GM18511 (cell line): ENCODE measurements around the gene ECD.

Experiments
- ATAC-seq: cut with Tn5 transposase; IDR thresholded peaks from one replicate; pipeline ENCODE4 v1.9.1; 2021; ENCODE audit warnings: mild to moderate bottlenecking, moderate library complexity; ENCODE audit not compliant: unreplicated experiment

ECD gene

GRCh38 chr10:73167783-73168464, at the start of gene ECD, which contains the start of gene FAM149B1:
Gene ECD, minus strand, starts transcription at chr10:73168008. Its CDS starts 4,071 bp downstream, at chr10:73163937.
Gene FAM149B1, plus strand, starts transcription at chr10:73168119. Its CDS starts 221 bp downstream, at chr10:73168340.
- peak; percentile 92 for ATAC-seq

GRCh38 chr10:73215749-73216148, 47.9 kb upstream of the ECD start:
- ATAC-seq: no peak

- no peak for ATAC-seq
These were observed 43.5 kb upstream of the ECD start for GRCh38 chr10:73211106-73211811.

GRCh38 chr10:73210395-73211105, 42.7 kb upstream of the ECD start:
- ATAC-seq: no peak

GRCh38 chr10:73209705-73210104, 41.9 kb upstream of the ECD start:
- no peak for ATAC-seq

GRCh38 chr10:73207883-73208282, 40.1 kb upstream of the ECD start:
- ATAC-seq: no peak

GRCh38 chr10:73206385-73206784, 38.6 kb upstream of the ECD start:
- ATAC-seq: no peak

- ATAC-seq: no peak
These were observed 38.1 kb upstream of the ECD start for GRCh38 chr10:73205890-73206289.

GRCh38 chr10:73205081-73205480, 37.3 kb upstream of the ECD start:
- no peak for ATAC-seq

- no peak for ATAC-seq
These were observed 22.4 kb upstream of the ECD start for GRCh38 chr10:73190188-73190587.

- no peak for ATAC-seq
These were observed 18.5 kb upstream of the ECD start for GRCh38 chr10:73186266-73186665.

GRCh38 chr10:73183667-73184281, 16.0 kb upstream of the ECD start:
- no peak for ATAC-seq

GRCh38 chr10:73182568-73182967, 14.8 kb upstream of the ECD start:
- no peak for ATAC-seq

GRCh38 chr10:73174148-73174925, 6.5 kb upstream of the ECD start:
- ATAC-seq: no peak

- ATAC-seq: no peak
These were observed 5.1 kb upstream of the ECD start for GRCh38 chr10:73172867-73173266.

GRCh38 chr10:73169320-73169719, 1.5 kb upstream of the ECD start:
- ATAC-seq: no peak

- ATAC-seq: peak; percentile 29
These were observed 626 bp upstream of the ECD start for GRCh38 chr10:73168465-73168803.

- ATAC-seq: no peak
These were observed 388 bp downstream of the ECD start for GRCh38 chr10:73167458-73167782.

GRCh38 chr10:73166972-73167371, 836 bp downstream of the ECD start:
- no peak for ATAC-seq

GRCh38 chr10:73163096-73163495, 4.7 kb downstream of the ECD start:
- ATAC-seq: no peak

GRCh38 chr10:73161662-73162061, 6.1 kb downstream of the ECD start:
- ATAC-seq: no peak
